ENCODE measurements around the gene ZNF473.
A peak's percentile ranks its signal among the peaks of the same experiment; 100 is the strongest.

Gene ZNF473

DNA sequence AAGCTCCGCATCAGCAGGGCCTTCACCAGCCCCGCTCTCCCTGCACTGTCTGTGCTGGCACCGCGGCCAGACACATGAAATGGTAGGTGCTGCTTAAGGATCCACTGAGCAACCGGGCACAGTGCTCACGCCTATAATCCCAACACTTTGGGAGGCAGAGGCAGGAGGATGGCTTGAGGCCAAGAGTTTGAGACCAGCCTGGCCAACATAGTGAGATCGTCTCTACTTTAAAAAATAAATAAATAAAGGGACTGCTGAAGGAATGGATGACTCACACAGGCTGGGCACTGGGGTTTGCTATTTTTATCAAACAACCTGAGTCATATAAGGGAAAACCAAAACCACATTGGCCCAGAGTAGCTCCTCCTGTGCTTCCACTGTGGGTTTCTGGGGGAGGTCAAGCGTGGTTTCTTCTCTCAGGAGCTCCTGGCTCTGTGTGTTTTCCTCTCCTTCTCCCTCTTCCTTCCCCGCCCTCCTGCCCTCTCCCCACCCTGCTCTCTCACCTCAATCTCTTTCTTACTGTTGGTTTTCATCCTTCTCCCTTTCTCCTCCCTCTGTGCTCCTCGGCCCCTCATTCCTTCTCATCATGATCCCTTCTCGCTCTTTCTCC, 21.9 kb upstream of the ZNF473 start:
- DNase-seq = no peak

DNA sequence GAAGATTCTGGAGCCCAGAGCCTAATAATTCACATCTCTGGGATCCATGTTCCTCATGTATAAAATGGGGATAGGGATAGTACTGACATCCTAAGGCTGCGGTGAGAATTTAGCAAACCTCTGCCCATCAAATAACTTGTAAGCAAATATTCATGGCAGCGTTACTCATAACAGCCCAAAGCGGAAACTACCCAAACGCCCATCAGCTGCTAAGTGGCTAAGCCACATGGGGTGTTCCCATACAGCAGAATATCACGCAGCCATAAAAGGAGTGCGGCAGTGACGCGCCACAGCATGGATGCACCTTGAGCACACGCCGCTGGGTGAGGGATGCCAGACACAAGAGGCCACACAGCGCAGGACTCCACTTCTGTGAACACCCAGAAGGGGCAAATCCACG, 20.4 kb upstream of the ZNF473 start:
- no peak for DNase-seq

DNA sequence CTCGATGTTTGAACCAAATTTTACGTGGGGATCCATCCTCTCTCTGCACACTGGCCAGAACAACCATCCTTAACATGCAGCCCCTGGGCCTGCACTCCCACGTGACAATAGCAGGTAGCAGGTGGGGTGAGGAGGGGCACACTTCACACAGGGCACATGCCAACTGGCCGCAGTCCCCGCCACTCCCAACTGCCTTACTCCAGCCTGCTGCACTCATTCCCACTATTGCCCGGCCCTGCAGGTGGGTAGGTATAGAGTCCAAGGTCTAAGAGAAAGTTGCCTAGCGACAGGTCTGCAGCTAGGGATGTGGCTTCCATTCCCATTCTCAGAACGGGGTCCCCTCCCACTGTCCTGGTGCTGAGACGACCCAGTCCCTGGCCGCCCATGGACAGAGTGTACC, 18.6 kb upstream of the ZNF473 start:
- no peak for DNase-seq

DNA sequence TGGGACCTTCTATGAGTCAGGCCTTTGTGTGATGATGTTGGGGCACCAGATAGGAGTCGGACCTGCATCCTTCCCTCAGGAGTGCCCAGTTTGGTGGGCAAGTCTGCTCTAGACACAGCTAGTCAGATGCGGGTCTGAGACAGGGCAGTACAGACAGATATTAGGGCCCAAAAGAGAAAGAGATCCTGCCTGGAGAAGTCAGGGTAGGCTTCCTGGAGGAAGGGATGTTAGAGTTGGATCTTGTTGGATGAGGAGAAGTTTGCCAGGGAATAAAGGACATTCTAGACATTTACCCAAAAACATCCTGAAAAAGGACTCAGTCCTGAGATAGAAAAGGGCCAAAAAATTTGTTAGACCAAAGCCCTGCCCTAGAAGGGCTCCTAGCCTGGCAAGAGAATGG, 17.9 kb upstream of the ZNF473 start:
- DNase-seq = no peak

DNA sequence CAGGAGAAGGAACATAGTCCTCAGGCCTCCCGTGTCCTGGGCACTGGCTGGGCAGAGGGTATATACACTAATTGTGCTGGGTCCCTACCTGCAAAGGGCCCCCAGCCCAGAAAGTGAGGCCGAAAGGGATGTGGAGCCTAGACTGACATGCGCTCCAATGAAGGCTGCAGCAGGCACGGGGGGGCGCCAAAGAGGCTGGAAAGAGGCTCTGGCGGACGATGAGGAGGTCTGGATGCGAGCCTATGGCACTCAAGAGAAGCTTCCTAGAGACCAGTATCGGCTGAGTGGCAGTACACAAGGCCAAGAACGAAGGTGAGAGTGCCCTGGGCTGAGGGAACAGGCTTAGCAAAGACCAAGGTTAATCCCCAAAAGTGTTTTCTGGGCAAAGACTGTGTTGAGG, 17.3 kb upstream of the ZNF473 start:
- no peak for DNase-seq

DNA sequence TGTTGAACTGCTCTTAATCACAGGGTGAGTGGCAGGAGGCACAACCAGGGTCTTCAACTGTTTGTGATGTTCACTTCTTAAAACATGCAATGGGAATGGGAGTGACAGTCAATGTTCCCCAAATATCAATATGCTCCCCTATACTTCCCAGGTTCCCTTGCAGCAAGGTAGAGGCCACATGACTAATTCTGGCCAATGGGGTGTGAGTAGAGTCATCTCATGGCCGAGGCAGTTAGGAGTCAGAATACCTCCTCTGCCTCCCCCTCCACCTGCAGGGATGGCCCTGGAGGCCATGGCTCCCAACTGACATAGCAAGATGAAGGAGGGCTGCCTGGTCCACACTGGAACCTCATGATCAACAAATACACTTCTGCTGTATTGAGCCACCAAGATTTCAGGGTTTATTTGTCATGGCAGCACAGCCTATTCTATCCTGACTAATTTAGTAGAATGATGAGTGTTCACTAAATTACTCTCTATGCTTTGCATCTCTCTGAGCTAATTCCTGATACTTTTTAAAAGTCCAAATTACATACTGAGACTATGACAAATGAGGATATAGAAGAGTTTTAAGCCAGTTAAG, 9.5 kb upstream of the ZNF473 start:
- no peak for DNase-seq

DNA sequence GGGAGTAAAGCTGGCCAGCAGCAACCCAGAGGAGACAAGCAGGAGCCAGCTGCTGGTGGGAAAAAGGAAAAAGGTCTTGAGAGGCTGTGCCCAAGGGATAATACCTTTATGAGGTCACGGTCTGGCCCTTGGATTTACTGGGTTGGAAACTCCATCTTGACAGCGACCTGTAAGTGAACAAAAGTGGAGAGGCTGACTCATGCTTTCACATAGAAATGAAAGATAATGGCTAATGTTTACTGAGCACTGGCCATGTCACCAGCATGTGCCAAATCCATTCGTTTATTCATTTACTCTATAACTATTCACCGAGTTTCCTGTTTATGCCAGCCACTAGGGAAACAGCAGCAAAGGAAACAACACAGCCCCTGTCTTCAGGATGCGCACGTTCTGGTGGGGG, 5.3 kb upstream of the ZNF473 start:
- DNase-seq = no peak

DNA sequence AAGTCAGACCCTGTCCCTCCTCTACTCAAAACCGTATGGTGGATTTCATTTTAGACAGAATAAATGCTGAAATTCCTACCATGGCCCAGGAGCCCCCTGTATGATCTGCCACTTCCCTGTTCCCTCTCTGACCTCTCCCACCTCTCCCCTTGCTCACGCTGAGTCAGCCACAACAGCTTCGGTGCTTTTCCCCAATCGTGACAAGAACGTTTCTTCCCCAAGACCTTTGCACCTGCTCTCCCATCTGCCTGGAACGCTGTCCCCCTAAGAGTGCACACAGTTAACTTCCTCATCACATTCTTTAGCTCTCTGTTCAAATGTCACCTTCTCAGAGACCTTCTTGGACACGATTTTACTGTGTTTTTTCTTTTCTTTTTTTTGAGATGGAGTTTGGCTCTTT, 3.0 kb upstream of the ZNF473 start:
- DNase-seq = no peak

DNA sequence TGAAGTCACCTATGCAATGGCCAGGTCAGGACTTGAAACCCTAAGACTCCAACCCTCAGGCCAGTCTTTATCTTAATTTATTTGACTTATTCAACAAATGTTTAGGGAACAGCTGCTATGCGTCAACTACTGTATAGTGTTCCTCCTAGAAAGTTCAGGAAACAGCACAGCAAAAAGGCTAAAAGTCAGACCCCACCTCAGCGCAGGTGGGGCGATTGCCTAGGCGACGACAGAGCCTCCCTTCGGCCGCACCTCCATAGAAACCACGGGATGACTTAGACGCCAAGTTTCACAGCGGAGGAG, 1.1 kb upstream of the ZNF473 start:
- no peak for DNase-seq

DNA sequence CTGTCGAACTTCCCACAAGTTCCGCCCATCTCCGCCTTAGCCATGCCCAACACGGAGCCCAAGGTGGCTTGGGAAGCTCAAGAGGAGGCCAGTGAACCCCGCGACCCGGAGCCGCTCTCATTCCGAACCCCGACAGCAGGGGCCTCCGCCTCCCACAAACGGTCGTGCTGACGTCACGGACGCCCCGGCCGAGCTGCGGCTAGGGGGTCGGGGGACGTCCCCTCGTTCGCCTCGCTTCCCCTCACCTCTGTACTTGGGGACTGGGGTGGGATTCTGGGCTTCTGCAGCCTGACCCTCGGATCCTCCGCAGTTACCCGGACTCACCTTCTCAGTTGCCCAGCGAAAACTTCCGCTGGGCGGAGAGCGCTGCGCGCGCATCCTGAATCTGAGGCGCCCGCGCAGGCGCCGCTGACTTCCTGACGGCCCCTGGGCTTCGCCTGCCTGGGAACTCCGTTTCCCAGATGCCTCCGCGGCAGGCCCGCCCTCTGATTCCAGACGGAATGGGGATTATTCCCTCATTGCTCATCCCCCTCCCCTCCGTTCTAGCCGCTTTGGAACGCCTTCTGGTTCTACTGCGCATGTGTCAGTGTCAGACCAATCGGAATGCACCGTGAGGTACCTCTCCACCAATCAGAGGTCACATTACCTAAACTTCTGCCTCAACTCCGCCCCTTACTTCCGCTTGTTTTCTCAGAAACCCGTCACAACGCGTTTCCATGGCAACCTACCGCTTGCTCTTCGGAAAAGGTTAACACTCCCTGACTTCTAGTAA, 597 bp upstream of the ZNF473 start, which contains the start of gene VRK3:
Gene VRK3, minus strand, starts transcription at position 351 of the 772 bp plus-strand sequence. CDS start 9,210 bp downstream, outside the sequence.
- DNase-seq = peak; percentile 97

DNA sequence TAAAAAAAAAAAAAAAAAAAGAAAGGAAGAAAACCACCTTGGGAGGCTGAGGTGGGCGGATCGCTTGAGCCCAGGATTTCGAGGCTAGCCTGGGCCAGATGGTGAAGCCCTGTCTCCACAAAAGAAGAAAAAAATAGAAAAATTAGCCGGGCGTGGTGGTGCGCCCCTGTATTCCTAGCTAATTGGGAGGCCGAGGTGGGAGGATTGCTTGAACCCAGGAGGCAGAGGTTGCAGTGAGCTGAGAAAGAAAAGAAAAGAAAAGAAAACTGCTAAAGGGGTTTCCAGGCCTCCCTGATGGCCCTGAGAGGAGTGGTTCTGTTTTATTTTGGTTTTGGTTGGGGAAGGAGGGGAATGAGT, 723 bp downstream of the ZNF473 start:
- no peak for DNase-seq

DNA sequence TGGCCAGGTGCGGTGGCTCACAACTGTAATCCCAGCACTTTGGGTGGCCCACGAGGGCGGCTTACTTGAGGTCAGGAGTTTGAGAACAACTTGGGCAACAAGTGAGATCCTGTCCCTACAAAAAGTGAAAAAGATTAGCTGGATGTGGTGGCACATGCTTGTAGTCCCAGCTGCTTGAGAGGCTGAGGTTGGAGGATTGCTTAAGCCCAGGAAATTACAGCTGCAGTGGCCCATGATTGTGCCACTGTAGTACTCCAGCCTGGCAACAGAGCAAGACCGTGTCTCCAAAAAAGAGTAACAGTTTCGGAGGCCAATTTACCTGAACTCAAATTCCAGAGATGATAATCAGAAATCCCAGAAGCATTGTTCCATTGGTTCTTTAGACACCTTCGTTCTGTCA, 4.4 kb downstream of the ZNF473 start:
- DNase-seq = no peak

DNA sequence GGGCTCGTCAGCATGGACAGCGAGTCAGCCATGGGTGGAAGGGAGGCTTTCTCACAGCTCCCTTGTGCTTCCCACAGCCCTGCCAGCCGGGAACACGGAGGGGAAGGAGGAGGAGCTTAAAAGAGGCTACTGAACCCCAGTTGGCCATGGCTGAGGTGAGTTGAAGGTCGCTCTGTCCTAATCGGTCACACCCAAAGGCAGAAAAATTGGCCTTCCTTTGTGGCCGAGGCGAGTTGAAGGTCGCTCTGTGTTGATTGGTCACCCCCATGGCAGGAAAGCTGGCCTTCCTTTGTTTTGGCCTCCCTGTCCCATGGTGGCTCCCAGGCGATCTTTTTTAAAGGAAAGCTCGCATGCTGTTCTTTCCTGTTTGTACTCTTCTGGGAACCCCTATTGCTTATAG, 5.1 kb downstream of the ZNF473 start:
- DNase-seq = no peak

DNA sequence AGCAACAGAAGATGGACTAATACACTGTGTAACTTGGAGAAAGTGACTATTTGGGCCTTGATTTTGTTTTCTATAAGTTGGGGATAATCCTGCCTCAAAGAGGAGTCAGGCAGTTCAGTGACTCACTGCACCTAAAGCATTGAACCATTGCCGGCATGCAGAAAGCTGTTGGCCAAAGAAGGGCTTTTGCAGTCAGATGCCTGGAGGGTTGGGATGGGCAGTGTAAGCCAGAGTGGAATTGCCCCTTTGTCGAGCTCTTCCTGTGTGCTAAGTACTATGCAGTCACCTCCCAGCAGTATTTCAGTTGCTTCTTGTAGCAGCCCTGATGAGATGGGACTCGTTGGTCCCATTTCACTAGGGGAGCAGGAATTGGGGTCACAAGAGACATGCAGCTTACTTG, 11.1 kb downstream of the ZNF473 start:
- DNase-seq = no peak

DNA sequence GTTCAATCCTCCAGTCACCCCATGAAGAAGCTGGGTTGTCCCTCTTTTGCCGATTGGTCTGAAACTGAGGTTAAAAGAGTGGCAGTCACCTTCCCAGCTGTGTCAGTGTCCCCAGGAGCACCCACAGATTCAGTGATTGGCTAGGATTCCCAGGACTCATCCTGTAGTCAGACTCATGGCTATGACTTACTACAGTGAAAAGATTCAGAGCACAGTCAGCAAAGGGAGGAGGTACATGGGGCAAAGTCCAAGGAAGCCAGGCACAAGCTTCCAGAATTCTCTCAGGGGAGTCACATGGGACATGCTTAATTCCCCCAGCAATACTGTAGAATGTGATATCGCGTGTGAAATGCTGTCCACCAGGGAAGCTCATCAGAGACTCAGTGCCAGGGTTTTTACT, 14.2 kb downstream of the ZNF473 start:
- DNase-seq = no peak

DNA sequence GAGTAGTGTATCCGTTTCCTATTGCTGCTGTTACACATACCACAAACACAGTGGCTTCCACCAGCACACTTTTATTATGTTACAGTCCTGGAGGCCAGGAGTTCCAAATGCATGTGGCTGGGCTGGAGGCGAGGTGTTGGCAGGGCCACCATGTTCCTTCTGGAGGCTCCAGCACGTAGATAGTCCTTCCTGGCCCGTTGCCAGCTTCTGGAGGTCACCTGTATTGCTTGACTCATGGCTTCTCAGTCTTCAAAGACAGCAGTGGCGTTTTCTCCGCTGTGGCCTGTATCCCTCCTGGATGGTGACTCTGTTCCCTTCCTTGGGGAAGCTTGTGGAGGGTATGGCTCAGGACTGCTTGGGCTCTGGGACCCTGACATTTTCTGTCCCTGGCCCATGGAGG, 15.2 kb downstream of the ZNF473 start:
- no peak for DNase-seq

DNA sequence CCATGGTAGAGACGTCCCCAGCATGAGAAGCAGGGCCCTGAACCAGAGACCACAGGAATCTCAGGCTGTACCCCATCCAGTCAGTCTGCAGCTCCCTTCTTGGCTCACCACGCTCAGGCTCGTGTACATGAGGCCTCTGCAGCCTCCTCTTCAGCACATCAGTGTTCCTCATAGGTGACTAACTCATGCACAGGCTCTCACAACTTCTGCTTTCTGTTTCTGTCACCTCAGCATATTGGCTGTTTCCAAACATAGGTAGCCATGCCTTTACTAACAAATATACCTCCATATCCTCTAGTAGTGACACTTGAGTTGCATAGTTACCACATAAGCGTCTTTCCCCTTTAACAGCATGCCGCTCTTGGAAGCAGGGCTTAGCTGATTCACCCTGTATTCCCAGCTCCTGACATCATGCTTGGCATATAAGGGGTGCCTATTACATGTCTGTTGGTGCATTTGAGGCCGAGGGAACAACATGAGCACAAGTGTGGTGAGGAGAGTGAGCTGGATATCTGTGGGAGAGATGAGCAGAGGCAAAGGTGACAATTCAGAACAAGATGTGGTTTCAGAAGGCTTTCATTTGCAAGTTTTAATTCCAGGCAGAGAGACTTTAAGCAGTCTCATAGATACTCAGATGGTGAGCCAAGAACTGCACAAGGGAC, 16.7 kb downstream of the ZNF473 start:
- no peak for DNase-seq

DNA sequence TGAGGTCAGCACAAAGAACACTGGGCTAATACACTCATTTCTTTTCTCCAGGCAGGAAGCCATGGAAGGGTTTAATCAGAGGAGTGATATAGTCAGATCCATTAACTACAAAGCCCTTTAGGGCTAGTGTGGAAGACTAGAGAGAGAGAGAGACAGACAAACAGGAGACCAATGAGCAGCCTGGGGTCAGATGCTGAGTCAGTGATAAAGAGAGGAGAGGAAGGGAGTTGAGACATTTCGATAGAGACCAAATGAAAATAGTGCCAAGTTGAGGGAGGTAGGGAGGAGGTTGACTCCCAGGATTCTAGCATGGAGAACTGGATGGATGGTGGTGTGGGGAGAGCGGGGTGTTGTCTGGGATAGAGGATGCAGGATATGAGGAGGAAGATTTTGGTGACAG, 18.2 kb downstream of the ZNF473 start:
- DNase-seq = no peak

DNA sequence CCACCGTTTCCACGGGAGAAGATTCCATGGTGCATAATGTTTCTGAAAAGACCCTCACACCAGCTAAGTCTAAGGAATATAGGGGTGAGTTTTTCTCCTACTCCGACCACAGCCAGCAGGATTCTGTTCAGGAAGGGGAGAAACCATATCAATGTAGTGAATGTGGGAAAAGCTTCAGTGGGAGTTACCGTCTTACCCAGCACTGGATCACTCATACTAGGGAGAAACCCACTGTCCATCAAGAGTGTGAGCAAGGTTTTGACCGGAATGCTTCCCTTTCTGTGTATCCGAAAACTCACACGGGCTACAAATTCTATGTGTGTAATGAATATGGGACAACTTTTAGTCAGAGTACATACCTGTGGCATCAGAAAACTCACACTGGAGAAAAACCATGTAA, 19.1 kb downstream of the ZNF473 start:
- no peak for DNase-seq

DNA sequence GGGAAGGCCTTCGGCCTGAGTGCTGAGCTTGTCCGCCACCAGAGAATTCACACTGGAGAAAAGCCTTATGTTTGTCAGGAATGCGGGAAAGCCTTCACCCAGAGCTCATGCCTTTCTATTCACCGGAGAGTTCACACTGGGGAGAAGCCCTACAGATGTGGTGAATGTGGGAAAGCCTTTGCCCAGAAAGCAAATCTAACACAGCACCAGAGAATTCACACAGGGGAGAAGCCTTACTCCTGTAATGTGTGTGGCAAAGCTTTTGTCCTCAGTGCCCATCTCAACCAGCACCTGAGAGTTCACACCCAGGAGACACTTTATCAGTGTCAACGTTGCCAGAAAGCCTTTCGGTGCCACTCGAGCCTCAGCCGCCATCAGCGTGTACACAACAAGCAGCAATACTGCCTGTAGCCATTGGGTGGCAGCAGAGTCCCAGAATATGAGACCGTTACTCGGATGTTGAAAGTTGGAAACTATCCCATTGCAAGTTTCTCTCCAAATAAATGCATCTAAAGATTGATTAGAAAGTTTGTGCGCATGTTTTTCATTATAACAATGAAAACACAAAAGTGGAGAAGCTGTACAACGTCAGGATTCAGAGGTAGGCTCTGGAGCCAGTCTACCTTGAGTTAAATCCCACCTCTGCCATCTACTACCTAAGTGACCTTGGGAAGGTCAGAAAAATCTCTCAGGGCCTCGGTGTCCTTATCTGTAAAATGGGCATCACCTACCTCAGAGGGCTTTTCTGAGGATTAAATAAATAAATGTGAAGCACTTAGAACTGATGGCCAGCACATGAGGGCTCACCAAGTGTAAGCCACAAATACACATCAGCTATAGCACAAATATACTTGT, 21.1 kb downstream of the ZNF473 start:
- peak; percentile 4 for DNase-seq

DNA sequence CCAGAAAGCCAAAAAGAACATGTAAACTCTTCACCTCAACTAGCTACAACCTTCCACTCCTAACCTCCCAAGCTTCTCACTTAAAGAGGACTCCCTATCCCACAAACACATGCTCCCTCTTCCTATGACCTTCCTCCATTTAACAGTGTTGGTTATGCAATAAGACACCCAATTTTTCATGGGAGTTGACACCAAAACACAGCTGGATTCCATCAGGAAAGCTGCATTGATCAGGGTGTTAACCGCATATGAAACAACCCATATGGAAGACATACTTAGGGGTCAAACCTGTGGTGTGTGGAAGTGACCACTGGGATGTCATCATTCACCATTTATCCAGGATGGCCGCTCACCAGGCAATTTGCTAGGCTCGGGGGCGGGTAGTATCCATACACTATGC, 21.9 kb downstream of the ZNF473 start:
- DNase-seq = no peak

DNA sequence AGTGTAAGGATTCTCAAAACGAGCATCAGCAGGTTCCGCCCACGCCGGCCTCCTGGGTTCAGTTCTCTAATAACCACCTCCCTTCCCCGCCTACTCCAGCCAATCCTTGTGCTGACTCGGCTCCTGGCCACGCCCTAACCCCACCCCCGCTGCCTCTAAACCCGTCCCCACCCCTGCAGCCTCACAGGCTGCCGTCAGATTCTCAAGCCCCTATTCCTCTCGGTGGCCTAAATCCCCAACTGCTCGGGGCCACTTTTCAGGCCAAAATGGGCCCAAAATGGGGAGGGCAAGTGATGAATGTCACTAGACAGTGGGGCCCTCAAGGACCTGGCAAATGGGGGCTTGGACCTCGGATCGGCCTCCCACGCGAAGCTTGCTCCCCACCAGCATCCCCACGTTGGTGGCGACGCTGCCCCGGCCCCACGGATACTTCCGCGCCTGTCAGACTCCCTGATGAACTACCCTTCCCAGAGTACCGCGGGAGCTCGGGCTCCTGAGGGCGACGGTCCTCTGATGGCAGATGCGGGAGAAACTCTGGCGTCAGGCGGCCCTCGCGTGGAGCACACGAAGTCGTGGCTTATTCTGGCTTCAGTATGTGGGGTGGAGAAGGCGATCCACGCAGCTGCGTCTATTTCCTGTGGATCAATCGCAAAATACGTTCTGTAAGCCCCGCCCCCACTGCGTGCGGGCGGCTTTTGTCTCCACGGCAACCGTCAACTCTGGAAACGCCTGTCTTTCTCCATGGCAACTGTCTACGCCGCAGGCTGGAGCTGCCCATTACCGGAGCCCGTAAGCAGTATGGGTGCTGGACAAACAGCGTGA, 24.8 kb downstream of the ZNF473 start:
- DNase-seq = peak; percentile 53

All from SHP77 treated with DMSO at 0.1 percent for 48 hours (cell line).